ENCODE measurements around the gene ZNF296. TPM values are rescaled to one million over a fixed set of nuclear protein-coding genes. Genes with fewer than 3 reads are reported as not detected.

ZNF296 gene
- total RNA-seq, 1 experiment from 2014 or later = 6.7 TPM

- Histone ChIP-seq H3K27ac (ENCODE audit: low read length) (peak within 1 kb of the TSS; percentile 86), H3K27me3 (ENCODE audit: control insufficient read depth, insufficient read depth, low read length) (no peaks in the 10 kb centered on the region), H3K36me3 (ENCODE audit: control insufficient read depth, insufficient read depth, low read length) (peaks cover 5% of the 10 kb centered on the region), H3K4me1 (ENCODE audit: control insufficient read depth, insufficient read depth, low read length) (peaks cover 6% of the 10 kb centered on the region; the same call in 1 of the 2 replicates), H3K9me3 (ENCODE audit: control insufficient read depth, insufficient read depth, low read depth, low read length) (no peaks in the 10 kb centered on the region), H3K4me3 (ENCODE audit: low read depth in 2 of 2, low read length in 2 of 2) (peak within 1 kb of the TSS; percentile 83)
- ChIA-PET CTCF (interaction anchor here (1.9 kb wide), 1 partner anchor 21 kb away, joined by 4 read pairs; no protein-coding TSS in a partner anchor), POLR2A (interaction anchor here (0.5 to 0.7 kb wide), 3 partner anchors 36 to 1558 kb away, joined by 4 to 7 read pairs (median 5); no protein-coding TSS in a partner anchor)
- peak; percentile 99 for ATAC-seq
- DNase-seq (ENCODE audit: low read depth, low spot score) = no peak
- intact Hi-C loops (cut with micrococcal nuclease; ENCODE audit: unreplicated experiment) (no loop called here), in situ Hi-C loops (cut with HindIII; ENCODE audit: low pct_unique_long_range_greater_than_20kb, low sequenced_read_pairs) (no loop called here)
- BruUV-seq (replicated peaks) = no TSS peak
- TF ChIP-seq, protein P1, sequence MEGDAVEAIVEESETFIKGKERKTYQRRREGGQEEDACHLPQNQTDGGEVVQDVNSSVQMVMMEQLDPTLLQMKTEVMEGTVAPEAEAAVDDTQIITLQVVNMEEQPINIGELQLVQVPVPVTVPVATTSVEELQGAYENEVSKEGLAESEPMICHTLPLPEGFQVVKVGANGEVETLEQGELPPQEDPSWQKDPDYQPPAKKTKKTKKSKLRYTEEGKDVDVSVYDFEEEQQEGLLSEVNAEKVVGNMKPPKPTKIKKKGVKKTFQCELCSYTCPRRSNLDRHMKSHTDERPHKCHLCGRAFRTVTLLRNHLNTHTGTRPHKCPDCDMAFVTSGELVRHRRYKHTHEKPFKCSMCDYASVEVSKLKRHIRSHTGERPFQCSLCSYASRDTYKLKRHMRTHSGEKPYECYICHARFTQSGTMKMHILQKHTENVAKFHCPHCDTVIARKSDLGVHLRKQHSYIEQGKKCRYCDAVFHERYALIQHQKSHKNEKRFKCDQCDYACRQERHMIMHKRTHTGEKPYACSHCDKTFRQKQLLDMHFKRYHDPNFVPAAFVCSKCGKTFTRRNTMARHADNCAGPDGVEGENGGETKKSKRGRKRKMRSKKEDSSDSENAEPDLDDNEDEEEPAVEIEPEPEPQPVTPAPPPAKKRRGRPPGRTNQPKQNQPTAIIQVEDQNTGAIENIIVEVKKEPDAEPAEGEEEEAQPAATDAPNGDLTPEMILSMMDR (IDR thresholded peaks at IDR 0.05) = no peak
- TF ChIP-seq, protein P2, sequence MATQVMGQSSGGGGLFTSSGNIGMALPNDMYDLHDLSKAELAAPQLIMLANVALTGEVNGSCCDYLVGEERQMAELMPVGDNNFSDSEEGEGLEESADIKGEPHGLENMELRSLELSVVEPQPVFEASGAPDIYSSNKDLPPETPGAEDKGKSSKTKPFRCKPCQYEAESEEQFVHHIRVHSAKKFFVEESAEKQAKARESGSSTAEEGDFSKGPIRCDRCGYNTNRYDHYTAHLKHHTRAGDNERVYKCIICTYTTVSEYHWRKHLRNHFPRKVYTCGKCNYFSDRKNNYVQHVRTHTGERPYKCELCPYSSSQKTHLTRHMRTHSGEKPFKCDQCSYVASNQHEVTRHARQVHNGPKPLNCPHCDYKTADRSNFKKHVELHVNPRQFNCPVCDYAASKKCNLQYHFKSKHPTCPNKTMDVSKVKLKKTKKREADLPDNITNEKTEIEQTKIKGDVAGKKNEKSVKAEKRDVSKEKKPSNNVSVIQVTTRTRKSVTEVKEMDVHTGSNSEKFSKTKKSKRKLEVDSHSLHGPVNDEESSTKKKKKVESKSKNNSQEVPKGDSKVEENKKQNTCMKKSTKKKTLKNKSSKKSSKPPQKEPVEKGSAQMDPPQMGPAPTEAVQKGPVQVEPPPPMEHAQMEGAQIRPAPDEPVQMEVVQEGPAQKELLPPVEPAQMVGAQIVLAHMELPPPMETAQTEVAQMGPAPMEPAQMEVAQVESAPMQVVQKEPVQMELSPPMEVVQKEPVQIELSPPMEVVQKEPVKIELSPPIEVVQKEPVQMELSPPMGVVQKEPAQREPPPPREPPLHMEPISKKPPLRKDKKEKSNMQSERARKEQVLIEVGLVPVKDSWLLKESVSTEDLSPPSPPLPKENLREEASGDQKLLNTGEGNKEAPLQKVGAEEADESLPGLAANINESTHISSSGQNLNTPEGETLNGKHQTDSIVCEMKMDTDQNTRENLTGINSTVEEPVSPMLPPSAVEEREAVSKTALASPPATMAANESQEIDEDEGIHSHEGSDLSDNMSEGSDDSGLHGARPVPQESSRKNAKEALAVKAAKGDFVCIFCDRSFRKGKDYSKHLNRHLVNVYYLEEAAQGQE (IDR thresholded peaks at IDR 0.05; ENCODE audit: insufficient read depth in 1 of 2, low read depth in 2 of 2, low read length in 1 of 2) = no peak
- TF ChIP-seq TCF7L2 (IDR thresholded peaks at IDR 0.05; ENCODE audit: low read depth, low read length) (no peak), SIN3A (IDR thresholded peaks at IDR 0.05; ENCODE audit: borderline replicate concordance, insufficient read depth, low read depth, low read length) (no peak), POLR2AphosphoS5 (IDR thresholded peaks at IDR 0.05; ENCODE audit: low read depth, low read length) (peak; percentile 87)
Measured at GRCh38 chr19:45038931-45039893, 37.1 kb downstream of the ZNF296 start, which contains the start of gene CLASRP. Gene CLASRP, plus strand, starts transcription at chr19:45039045. Its CDS starts 1,168 bp downstream, at chr19:45040213.

GRCh38 chr19:45037393-45038169 lies 38.7 kb downstream of the ZNF296 start:
- H3K27ac ChIP-seq (ENCODE audit: low read length) = no peak overlapping the region
- intact Hi-C loops (cut with micrococcal nuclease; ENCODE audit: unreplicated experiment) = no loop called here
- H3K27me3 ChIP-seq (ENCODE audit: control insufficient read depth, insufficient read depth, low read length) = no peaks in the 10 kb centered on the region
- peaks cover 6% of the 10 kb centered on the region; the same call in 1 of the 2 replicates for H3K4me1 ChIP-seq (ENCODE audit: control insufficient read depth, insufficient read depth, low read length)
- ATAC-seq (no peak), DNase-seq (ENCODE audit: low read depth, low spot score) (no peak)
- ChIA-PET CTCF (no interaction called here), POLR2A (no interaction called here)
- H3K9me3 ChIP-seq (ENCODE audit: control insufficient read depth, insufficient read depth, low read depth, low read length) = no peaks in the 10 kb centered on the region
- no peak overlapping the region for H3K4me3 ChIP-seq (ENCODE audit: low read depth in 2 of 2, low read length in 2 of 2)
- no TSS peak for BruUV-seq (replicated peaks)
- no peak for TF ChIP-seq SIN3A (IDR thresholded peaks at IDR 0.05; ENCODE audit: borderline replicate concordance, insufficient read depth, low read depth, low read length)
- TF ChIP-seq TCF7L2 (IDR thresholded peaks at IDR 0.05; ENCODE audit: low read depth, low read length) = no peak
- TF ChIP-seq, protein P1 (IDR thresholded peaks at IDR 0.05) = no peak
- TF ChIP-seq, protein P2 (IDR thresholded peaks at IDR 0.05; ENCODE audit: insufficient read depth in 1 of 2, low read depth in 2 of 2, low read length in 1 of 2) = no peak
- no peak for TF ChIP-seq POLR2AphosphoS5 (IDR thresholded peaks at IDR 0.05; ENCODE audit: low read depth, low read length)
- in situ Hi-C loops (cut with HindIII; ENCODE audit: low pct_unique_long_range_greater_than_20kb, low sequenced_read_pairs) = no loop called here
- H3K36me3 ChIP-seq (ENCODE audit: control insufficient read depth, insufficient read depth, low read length) = peaks cover 3% of the 10 kb centered on the region; the same call in 1 of the 2 replicates
